Iris pigment epithelial cell (primary cell): Measurements from ENCODE around the gene RGL4.
"Not testable (repeated sequence)": the region's sequence is repeated elsewhere in the genome, so short reads cannot be mapped to it uniquely, and the experiment has no call there.

Experiments used
- DNase-seq: peaks from one replicate; pipeline ENCODE4 v3.0.0-alpha.2; 2011; ENCODE audit warnings: low read depth

The RGL4 gene

DNA sequence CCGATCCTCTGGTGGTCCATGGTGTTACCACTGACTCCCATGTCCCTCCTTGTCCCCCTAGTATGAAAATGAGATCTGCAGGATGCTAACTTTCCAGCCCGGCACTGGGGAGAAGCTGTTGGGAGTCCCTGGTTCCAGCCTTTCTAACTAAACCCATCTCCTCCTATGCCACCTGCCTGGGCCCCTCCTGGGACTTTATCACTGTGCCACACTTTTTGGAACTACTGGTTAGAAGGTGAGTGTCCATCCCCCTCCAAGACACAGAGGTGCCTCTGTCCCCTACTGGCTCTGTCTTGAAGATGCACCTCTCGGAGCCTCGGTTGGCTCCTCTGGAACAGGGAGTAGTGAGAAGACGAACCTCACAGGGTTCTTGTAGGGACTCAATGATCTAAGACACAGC is at the start of gene RGL4:
Gene RGL4, plus strand, starts transcription at position 301 of the 400 bp plus-strand sequence. CDS start 1,018 bp downstream, outside the sequence.
- no peak for DNase-seq

DNA sequence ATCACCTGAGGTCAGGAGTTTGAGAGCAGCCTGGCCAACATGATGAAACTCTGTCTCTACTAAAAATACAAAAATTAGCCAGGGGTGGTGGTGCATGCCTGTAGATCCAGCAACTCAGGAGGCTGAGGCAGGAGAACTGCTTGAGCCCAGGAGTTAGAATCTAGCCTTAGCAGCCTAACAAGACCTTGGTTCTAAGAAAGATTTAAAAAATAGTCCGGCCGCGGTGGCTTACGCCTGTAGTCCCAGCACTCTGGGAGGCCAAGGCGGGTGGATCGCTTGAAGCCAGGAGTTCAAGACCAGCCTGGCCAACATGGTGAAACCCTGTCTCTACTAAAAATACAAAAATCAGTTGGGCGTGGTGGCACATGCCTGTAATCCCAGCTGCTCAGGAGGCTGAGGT is 44.3 kb upstream of the RGL4 start:
- not testable (repeated sequence) for DNase-seq

DNA sequence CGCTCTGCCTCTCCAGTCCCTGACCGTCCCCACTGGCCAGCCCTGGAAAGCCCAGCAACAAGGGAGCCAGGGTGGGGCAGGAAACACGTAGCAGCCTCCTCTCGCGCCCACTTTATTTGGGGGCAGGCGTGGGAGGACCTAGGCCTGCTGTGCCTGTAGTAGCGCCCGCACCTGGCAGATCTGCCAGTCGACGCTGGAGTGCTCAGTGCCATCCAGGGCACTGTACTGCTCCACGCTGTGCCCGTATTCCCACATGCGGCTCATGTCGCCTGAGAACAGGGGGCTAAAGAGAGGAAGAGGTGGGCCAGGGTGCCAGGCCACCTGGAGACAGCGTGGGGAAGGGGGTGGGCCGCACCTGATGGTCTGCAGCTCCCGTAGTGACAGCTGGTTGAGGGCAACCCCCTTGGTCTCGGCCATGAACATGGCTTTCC is 41.7 kb upstream of the RGL4 start:
- DNase-seq, result no peak

GRCh38 chr22:23651676-23652075 is 39.1 kb upstream of the RGL4 start:
- no peak for DNase-seq

DNA sequence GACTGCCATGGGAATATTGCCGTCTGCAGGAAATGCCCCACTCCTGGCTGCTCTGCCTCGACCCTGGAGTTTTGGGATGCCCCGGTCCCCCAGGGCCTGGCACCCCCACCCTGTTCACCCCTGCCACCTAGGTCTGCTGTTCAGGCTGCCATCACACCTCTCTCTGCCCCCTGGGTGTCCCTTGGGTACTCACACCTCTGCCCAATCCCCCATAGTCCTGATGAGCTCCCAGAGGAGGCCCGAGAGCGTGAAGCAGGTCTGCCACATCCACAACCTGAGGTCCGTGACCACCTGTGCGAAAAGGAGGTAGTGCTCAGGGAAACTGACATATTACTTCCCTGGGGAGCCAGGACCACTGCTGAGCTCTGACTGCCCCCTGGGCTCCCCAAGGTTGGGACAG is 38.5 kb upstream of the RGL4 start:
- no peak for DNase-seq

- DNase-seq, result no peak
Measured at GRCh38 chr22:23652711-23653110, 38.1 kb upstream of the RGL4 start.

GRCh38 chr22:23655891-23656475 is 34.8 kb upstream of the RGL4 start:
- DNase-seq, result no peak

GRCh38 chr22:23657727-23658126 is 33.1 kb upstream of the RGL4 start:
- DNase-seq, result no peak

- not testable (repeated sequence) for DNase-seq
Measured at GRCh38 chr22:23660381-23660780, 30.4 kb upstream of the RGL4 start.

DNA sequence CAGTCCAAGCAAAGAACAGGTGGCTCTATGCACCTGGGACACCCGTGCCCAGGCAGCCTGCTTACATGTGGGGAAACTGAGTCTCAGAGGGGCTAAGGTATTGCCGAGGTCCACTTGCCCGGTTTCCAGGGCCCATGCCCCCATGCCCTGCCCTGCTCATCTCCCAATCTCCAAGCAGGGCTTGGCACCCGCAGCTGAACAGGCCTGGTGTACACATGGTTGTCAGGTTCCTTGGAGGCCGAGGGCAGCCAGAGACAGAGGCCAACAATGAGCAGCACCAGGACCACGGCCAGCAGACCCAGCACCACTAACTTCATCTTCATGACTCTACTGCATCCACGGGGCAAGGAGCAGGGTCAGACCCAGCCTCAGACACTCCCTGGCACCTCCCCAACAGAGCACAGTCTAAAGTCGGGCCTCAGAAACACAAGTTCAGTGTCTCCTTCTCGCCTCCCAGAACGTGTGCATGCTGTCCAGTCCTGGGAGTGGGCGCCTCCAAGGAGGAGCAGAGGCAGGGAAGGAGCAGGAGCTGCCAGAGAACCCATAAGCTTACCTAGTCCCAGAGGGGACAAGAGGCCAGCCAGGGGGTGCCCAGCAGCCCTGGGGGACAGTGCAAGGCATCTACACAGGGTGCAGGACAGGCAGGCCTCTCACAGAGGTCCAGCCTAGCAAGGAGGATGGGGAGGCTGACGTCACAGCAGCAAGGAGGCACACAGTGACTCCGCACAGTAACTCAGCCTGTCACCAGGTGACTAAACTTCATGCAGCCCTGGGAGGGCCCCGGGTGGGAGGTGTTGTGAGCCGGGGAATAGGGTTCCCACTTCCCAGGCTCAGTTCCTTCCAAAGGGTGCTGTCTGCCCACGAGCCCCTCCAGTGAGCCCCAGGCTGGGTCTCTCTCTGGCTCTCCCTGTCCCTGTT is 20.2 kb upstream of the RGL4 start:
- DNase-seq, result no peak

- DNase-seq, result not testable (repeated sequence)
Measured at GRCh38 chr22:23671387-23671786, 19.4 kb upstream of the RGL4 start.

DNA sequence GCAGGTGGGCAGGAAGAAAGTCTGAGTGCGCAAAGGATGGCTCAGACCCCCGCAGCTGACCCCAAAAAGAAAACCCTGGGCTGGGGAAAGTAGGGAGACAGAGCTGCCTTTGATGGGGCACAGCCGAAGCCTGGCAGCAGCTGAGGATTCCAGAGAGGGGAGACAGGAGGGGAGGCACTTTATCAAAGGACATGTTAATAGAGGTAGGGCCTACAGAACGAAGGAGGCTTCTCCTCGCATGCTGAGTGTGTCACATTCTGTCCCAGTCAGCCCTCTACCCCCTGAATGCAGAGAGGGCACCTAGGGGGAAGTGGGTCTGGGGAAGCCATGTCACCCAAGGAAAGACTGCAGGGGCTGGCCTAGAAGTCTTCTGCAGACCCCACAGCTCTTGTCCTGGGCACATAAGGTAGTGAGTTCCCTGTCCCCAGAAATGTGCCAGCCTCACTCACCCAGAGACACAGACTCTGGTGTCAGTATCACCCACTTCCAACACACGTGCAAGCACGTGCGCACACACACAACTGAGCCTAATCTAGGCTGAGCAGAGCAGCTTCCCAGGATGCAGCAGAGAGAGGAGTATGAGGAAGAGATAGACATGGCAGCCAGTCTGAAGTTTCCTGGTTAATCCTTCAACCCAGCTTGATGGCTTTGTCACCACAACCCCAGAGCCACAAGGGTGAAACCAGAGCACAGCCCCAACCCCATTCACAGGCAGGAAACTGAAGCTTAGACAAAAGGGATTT is 18.3 kb upstream of the RGL4 start:
- DNase-seq, result not testable (repeated sequence)

DNA sequence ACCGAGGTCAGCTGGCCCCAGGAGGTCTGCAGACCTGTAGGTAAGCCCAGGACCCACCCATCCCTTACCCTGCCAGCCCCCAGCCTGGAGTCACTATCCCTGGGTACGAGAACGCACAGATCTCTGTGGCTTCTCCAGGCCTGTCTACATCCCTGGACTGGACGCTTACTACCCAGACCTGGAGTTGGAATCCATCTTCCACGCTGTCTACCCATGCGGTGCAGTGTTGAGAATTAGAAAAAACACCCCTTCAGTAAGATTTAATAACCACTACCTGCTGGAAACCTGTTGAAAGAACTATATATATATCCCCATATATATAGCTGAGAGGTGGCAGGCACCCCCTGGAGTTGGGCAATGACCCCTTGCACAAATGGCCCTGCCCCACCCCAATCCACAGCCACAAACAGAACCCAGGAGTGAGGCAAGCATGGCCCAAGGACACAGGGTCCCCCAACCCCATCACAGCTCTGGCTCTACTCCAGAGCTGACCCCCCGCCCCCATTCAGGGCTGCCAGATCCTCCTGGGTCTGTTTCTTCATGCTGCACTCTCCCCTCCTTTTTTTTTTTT is 17.7 kb upstream of the RGL4 start:
- no peak for DNase-seq

GRCh38 chr22:23673826-23674690 is 16.8 kb upstream of the RGL4 start:
- no peak for DNase-seq

DNA sequence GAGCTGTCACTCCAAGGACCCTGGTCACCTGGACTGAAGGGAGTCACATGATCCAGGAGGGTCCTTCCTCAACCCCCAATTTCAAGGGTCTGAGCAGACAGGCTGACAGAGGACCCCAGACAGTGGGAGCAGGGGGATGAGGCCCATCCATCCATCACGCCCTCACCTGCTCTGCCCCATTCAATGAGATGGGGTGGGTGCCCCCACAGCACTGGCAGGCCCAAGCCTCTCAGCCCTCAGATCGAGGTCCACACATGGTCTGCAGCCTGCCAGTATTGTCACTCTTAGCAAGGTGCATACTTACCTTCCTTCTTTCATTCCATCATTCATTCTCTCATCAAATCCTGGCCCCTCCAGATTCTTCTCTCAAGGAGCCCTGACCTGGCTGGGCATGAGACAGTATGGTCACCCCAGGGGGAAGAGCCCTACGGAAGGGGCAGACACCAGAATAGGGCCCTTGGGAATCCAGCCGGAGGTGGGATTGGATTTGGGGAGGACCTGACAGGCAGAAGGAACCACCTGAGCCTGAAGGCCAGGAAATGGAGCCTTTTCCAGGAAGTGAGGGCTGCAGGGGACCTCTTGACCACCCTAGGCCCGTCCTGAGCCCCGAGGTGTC is 15.8 kb upstream of the RGL4 start:
- DNase-seq, result not testable (repeated sequence)

GRCh38 chr22:23675502-23676415 is 15.1 kb upstream of the RGL4 start:
- DNase-seq, result no peak

- DNase-seq, result not testable (repeated sequence)
Measured at GRCh38 chr22:23676841-23677700, 13.7 kb upstream of the RGL4 start.

GRCh38 chr22:23677701-23677995 is 13.2 kb upstream of the RGL4 start:
- no peak for DNase-seq

GRCh38 chr22:23678133-23678532 is 12.7 kb upstream of the RGL4 start:
- no peak for DNase-seq
